ENCODE measurements around the gene EXOC4.

DNA sequence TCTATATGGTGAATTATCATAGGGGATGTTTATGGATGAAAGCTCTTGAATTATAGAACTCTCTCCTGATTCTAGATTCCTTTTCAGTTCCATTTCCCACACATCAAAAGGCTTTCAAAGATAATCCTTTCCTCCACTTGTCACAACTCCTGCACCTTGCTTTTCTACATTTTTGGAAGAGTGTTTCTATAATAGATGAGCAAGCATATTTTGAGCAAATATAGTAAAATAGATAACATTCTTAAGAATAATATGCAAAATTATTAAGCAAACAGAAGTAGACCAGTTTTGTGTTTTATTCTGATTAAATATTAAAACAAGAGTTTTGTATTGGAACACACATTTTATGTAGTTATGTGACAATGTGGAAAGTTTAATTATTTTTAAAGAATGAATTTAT, 340.7 kb downstream of the EXOC4 start:
- TF ChIP-seq POLR2A (IDR thresholded peaks at IDR 0.05), result no peak
- TF ChIP-seq, protein P1, sequence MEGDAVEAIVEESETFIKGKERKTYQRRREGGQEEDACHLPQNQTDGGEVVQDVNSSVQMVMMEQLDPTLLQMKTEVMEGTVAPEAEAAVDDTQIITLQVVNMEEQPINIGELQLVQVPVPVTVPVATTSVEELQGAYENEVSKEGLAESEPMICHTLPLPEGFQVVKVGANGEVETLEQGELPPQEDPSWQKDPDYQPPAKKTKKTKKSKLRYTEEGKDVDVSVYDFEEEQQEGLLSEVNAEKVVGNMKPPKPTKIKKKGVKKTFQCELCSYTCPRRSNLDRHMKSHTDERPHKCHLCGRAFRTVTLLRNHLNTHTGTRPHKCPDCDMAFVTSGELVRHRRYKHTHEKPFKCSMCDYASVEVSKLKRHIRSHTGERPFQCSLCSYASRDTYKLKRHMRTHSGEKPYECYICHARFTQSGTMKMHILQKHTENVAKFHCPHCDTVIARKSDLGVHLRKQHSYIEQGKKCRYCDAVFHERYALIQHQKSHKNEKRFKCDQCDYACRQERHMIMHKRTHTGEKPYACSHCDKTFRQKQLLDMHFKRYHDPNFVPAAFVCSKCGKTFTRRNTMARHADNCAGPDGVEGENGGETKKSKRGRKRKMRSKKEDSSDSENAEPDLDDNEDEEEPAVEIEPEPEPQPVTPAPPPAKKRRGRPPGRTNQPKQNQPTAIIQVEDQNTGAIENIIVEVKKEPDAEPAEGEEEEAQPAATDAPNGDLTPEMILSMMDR (IDR thresholded peaks at IDR 0.05), result no peak
